SKM-1 treated with dmso at 0.1 percent for 144 hours (cell line): ENCODE measurements around the gene DICER1.

Source experiments
- DNase-seq: peaks from one replicate; lab custom pipeline; 2025; ENCODE audit not compliant: unreplicated experiment; lab: John Stamatoyannopoulos, UW

DICER1 gene

DNA sequence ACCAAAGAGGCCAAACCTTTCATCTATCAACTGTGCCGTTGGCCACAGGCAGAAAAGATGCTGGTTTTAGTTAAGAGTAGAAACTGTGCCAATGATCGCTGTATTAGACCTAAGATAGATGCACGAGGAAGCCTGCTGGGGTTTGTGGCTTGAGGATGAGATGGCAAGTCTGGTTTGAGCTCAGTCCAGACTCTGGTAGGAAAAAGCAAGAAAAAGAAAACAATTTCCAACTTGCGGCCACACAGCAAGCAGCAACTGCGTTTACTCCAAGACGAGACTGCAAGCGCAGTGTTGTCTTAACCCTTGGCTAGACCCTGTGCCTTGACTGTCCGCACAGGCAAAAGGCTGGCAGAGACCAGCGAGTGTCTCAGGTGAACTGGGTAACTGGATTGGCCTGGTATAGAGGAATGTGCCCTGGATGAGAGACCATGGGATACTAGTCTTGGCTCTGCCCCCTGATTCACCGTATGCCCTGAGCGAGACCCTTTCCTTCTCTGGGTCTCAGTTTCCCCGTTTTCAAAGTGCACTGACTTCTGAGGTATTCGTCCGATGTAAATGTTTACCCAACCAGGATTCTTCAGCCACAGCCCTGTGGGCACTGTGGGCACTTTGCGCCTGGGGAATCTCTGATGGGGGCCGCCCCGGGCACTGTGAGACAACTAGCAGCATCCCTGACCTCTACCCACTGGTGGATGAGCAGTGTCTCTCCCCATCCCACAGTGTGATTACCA is 113.4 kb downstream of the DICER1 start:
- no peak for DNase-seq

DNA sequence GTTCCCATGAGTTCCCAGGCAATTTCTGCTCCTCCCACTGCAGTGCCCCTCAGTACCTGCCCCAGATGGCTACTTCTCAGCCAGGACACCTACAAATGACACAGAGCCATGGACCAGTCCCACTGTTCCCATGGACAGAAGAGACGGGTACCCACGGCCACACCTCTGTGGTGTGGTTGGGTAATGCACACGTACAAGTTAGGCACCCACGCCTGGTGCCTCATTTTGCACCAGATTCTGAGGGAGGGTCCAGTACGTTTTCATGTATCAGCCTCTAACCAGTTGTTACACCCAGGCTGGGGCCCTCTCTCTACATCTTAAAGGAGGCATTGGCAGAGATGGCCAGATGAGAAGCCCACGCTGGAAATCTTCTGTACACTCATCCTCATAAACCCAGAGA is 114.0 kb downstream of the DICER1 start:
- DNase-seq = no peak

DNA sequence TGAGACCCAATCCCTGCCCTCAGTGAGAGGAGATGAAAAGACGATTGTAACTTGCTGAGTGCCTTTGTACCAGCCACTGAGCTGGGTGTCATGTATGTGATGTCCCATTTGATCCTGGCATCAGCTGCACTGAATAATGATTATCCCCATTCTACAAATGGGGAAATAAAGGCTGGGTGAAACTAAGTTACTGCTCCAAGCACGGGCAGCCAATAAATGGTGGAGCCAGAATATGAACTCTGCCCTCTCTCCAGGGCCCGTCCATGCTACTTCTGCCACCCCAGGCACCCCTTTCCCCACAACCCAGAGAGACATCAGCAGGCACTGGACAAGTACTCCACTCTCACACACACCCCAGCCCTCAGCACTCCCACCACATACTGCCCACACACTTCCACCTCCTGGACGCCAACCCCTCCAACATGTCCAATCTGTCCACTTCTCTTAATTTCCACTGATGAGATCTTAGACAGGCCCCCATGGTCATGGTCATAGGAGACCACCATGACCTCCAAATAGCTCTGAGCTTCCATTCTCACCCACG is 115.8 kb downstream of the DICER1 start:
- no peak for DNase-seq

DNA sequence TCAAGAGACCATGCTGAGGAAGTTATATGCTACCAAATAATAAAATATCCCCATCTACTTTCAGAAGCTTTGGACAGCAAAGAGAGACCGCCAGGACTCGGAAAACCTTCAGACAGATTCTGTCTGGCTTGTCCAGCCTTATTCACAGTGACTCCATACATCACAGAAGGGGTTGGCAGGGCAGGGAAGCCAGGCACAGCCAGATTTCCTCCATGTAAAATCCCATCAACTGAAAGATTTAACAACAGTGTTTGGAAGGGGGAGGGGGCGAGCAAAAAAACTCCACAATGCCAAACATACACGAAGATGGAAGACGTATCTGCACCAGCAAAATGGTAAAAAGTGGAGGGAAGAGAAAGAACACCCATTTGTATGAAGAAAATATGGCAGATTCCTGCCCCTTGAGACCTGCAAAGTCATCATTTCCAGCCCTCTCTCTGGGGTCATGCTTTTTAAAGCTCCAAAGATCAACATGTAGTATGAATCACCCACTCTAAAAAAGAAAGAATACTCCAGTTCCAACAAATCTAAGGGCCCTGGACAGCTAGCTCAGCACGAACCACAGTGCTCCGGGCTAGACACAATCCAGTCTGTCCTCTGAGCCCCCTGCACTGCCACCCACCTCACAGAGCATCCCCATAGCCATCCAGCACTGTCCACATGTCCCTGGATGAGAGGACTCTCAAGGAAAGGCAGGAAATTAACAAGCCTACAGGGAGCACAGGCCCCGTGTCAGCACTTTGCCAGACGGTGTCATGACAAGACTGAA is 116.4 kb downstream of the DICER1 start:
- no peak for DNase-seq

DNA sequence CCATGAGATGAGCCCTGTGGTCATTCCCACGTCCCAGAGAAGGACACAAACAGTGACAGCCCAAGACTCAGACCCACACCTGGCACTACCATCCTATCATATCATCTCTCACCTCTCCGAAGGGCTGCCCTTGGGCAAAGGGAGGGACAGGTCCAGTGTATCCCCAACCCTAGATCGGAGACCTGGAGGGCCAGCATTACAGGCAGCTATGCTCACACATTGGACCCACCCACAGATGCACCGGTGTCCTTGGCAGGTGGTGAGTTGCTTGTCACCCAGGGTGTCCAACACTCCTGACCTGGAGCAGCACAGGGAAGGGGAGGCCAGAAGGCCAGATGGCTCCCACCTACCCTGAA is 117.4 kb downstream of the DICER1 start:
- no peak for DNase-seq

DNA sequence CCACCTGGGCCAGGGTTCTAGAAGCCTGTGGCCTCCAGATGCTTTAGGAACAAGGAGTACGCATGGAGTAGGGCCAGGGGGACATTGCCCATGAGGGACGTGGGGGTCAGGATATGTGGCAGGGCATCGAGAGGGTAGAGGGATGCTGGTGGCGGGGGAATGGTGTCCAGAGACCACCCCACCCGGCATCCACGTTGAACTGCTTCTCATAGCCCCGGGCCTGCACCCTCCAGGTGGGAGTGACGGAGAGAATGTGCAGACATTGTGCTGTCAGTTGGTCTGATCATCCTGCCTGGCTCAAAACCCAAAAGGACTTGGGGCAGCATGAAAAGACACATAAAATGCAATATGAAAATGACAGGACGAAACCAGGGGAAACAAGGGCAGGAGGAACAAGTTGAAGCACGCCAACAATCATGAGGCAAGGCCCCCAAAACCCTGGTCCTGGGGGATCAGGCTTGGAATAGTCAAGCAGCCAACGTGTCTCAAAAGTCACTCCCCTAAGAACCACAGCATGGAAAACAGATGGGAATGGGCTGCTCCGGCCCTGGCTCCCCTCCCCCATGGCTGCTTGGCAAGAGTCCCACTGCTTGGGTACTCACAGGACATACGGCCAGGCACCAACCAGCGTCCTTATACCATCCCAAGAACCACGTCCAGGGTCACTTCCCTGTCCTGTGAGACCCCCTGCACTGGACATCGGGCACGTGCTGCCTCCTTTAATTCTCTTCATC is 117.9 kb downstream of the DICER1 start:
- DNase-seq = no peak

DNA sequence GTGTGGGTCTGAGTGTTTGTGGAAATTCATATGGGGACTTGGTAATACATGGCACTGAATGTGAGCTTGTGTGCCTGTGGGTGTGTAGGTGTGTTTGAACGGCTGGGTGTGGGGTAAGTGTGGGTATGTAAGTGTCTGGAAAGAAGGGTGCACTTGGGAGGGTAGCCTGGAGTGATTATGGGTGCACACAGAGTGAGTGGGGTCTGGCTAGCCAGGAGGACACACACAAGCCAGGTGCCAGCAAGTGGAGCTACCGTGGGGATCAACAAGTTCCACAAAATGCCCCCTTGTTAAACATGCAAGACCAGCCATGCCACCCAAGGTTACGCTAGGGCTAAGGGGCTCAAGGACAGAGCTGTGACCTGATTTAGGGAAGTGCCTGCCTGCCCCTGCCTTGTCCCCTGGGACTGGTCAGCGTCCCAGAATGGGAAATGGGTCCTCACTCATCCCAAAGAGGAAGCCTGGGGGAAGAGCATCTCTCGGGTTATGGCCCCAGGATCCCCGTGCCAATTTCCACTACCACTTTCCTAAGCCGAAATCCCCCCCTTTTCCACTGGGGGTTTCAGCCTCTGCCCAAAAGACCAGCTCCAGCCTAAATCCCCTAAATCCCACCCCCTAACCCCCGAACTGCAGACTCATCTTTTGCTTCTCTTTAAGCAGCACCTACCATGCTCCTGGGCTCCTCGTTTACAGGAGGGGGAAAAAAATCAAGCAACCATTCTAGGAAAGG is 118.6 kb downstream of the DICER1 start:
- DNase-seq = no peak

DNA sequence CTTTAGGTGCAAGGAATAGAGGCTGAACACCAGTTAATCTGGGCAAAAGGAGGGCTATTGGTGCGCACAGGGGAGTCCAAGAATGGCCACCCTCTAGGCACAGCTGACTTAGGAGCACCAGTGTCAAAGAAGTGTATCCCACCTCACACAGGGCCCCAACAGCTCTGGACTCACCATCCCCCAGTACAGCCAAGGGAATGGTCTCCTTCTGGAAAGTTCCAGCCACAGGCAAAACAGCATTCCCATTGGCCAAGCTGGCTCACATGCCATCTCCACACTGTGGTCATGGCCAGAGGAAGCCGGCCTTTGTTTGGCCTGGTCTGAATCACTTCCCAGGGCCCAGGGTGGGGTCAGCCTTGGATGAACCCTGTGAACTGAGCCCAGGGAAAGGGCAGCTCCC is 120.1 kb downstream of the DICER1 start:
- no peak for DNase-seq
